Panc1 (cell line): ENCODE results near the gene KIF1A. TPM values are rescaled to one million over a fixed set of nuclear protein-coding genes. Genes with fewer than 3 reads are reported as not detected.

ENCODE experiments used
- ATAC-seq: fragments of 200-7000 bp; cut with Tn5 transposase; 2 replicates; pipeline ENCODE4 v1.9.1; 2020; ENCODE audit warnings: mild to moderate bottlenecking, moderate library complexity
- BruUV-seq: library from RNA; stranded (reverse); fragments of 400-500 nt; replicated peaks from 2 replicates; lab custom pipeline; 2021; lab: Mats Ljungman, UMichigan
- CTCF ChIA-PET: fragments of 300-600 bp; sonication (Branson Sonifier 250); formaldehyde crosslinking; loops from one replicate; lab custom pipeline; 2022; ENCODE audit warnings: antibody characterized with exemption; lab: Charles Lee
- POLR2A ChIA-PET: fragments of 300-600 bp; sonication (Branson Sonifier 250); formaldehyde crosslinking; loops from one replicate; lab custom pipeline; 2022; ENCODE audit warnings: antibody characterized with exemption; lab: Charles Lee
- DNase-seq: peaks from one replicate; pipeline ENCODE4 v3.0.0-alpha.2; 2010; ENCODE audit warnings: low read depth, low spot score
- H3K27ac ChIP-seq: 2 replicates; pipeline ENCODE4 v1.5.1; 2011; ENCODE audit warnings: mild to moderate bottlenecking, low read length, inconsistent platforms
- H3K27me3 ChIP-seq: fragments of 200-500 bp; sonication (Bioruptor generic); 2 replicates; pipeline ENCODE4 v1.6.0; 2014; ENCODE audit warnings: low read length, inconsistent platforms; ENCODE audit not compliant: control insufficient read depth, insufficient read depth
- H3K36me3 ChIP-seq: fragments of 200-500 bp; sonication (Bioruptor generic); 2 replicates; pipeline ENCODE4 v1.5.1; 2014; ENCODE audit warnings: inconsistent platforms, mild to moderate bottlenecking, low read length, moderate library complexity; ENCODE audit not compliant: control insufficient read depth, insufficient read depth
- H3K4me1 ChIP-seq: 2 replicates; pipeline ENCODE4 v1.5.1; 2011; ENCODE audit warnings: inconsistent platforms, mild to moderate bottlenecking, low read length, moderate library complexity; ENCODE audit not compliant: control insufficient read depth, insufficient read depth
- H3K4me3 ChIP-seq, 2 experiments: 2 replicates each; pipeline ENCODE4 v1.5.1; 2011 to 2012; ENCODE audit warnings: low read depth in 2 of 2, low read length in 2 of 2, mild to moderate bottlenecking in 2 of 2, inconsistent platforms in 1 of 2, moderate library complexity in 1 of 2
- H3K9me3 ChIP-seq: fragments of 200-500 bp; sonication (Bioruptor generic); 2 replicates; pipeline ENCODE4 v1.5.1; 2014; ENCODE audit warnings: low read depth, mild to moderate bottlenecking, inconsistent platforms, low read length, moderate library complexity; ENCODE audit not compliant: control insufficient read depth, insufficient read depth
- CTCF ChIP-seq: fragments of 450-650 bp; IDR thresholded peaks from 2 replicates; pipeline ENCODE4 v1.5.1; 2017; ENCODE audit warnings: mild to moderate bottlenecking
- POLR2AphosphoS5 ChIP-seq: IDR thresholded peaks from 2 replicates; pipeline ENCODE4 v1.6.1; 2012; ENCODE audit warnings: mild to moderate bottlenecking, low read depth, low read length, moderate library complexity
- REST ChIP-seq, 2 experiments: IDR thresholded peaks; 2 replicates each; pipeline ENCODE4 v1.6.1; 2011 to 2012; ENCODE audit warnings: low read depth in 2 of 2, control low read depth in 1 of 2, low read length in 1 of 2, mild to moderate bottlenecking in 1 of 2, moderate library complexity in 1 of 2; ENCODE audit not compliant: insufficient read depth in 1 of 2
- SIN3A ChIP-seq: IDR thresholded peaks from 2 replicates; pipeline ENCODE4 v1.6.1; 2012; ENCODE audit warnings: low read depth, mild to moderate bottlenecking, low read length, moderate library complexity, borderline replicate concordance; ENCODE audit not compliant: insufficient read depth
- TCF7L2 ChIP-seq: IDR thresholded peaks from 2 replicates; pipeline ENCODE4 v1.6.1; 2011; ENCODE audit warnings: mild to moderate bottlenecking, low read depth, low read length, inconsistent platforms
- in situ Hi-C: cut with HindIII; loops from 2 replicates; pipeline ENCODE4 v1.10.0; 2016; ENCODE audit warnings: low sequenced_read_pairs, low pct_unique_long_range_greater_than_20kb
- intact Hi-C: fragments of 100-400 bp; cut with micrococcal nuclease; formaldehyde crosslinking; loops from one replicate; pipeline ENCODE4 v1.10.0; 2022; ENCODE audit not compliant: unreplicated experiment
- total RNA-seq: library from RNA; stranded (reverse); gene quantifications from one replicate; pipeline ENCODE4 v1.2.1, GENCODE V29; 2021; ENCODE audit not compliant: unreplicated experiment

Gene KIF1A
- total RNA-seq, 1 experiment from 2014 or later = 132 TPM

DNA sequence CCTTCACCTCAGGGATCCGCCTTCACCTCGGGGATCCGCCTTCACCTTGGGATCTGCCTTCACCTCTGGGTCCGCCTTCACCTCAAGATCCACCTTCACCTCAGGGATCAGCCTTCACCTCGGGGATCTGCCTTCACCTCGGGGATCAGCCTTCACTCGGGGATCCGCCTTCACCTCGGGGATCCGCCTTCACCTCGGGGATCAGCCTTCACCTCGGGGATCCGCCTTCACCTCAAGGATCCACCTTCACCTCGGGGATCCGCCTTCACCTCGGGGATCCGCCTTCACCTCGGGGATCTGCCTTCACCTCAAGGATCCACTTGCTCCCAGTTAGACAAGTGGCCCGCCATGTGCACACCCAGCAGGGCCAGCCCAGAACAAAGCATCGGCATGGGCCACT, 7.3 kb downstream of the KIF1A start:
- H3K4me3 ChIP-seq = no peak overlapping the region
- no peak for ATAC-seq
- 0 out of 2 replicates have a peak, but pooled peaks cover 3% of the 10 kb centered on the region for H3K4me1 ChIP-seq
- intact Hi-C loops (no loop called here), in situ Hi-C loops (no loop called here)
- no peak for DNase-seq
- no peaks in the 10 kb centered on the region for H3K27me3 ChIP-seq
- no peak overlapping the region for H3K27ac ChIP-seq
- no peaks in the 10 kb centered on the region for H3K36me3 ChIP-seq
- no TSS peak for BruUV-seq
- ChIA-PET CTCF (no interaction called here), POLR2A (no interaction called here)
- 0 out of 2 replicates have a peak, but pooled peaks cover 3% of the 10 kb centered on the region for H3K9me3 ChIP-seq
- TF ChIP-seq REST (IDR thresholded peaks at IDR 0.05; ENCODE audit: insufficient read depth in 1 of 2, low read depth in 2 of 2, low read length in 1 of 2) (no peak), CTCF (no peak), POLR2AphosphoS5 (no peak), SIN3A (no peak), TCF7L2 (no peak)

- H3K4me3 ChIP-seq = no peak overlapping the region
- H3K9me3 ChIP-seq = 0 out of 2 replicates have a peak, but pooled peaks cover 3% of the 10 kb centered on the region
- H3K4me1 ChIP-seq = 0 out of 2 replicates have a peak, but pooled peaks cover 1% of the 10 kb centered on the region
- ATAC-seq = no peak
- no peak overlapping the region for H3K27ac ChIP-seq
- no peaks in the 10 kb centered on the region for H3K36me3 ChIP-seq
- no peak for DNase-seq
- ChIA-PET POLR2A (no interaction called here), CTCF (no interaction called here)
- H3K27me3 ChIP-seq = no peaks in the 10 kb centered on the region
- intact Hi-C loops (no loop called here), in situ Hi-C loops (no loop called here)
- TF ChIP-seq POLR2AphosphoS5 = no peak
- TF ChIP-seq REST (IDR thresholded peaks at IDR 0.05; ENCODE audit: insufficient read depth in 1 of 2, low read depth in 2 of 2, low read length in 1 of 2) = no peak
- no peak for TF ChIP-seq SIN3A
- no peak for TF ChIP-seq TCF7L2
- no peak for TF ChIP-seq CTCF
- no TSS peak for BruUV-seq
These were observed 7.7 kb downstream of the KIF1A start for GRCh38 chr2:240812301-240812680.
